Gastroesophageal sphincter (tissue), 3 donors: ENCODE results near the gene FGF14.

ENCODE experiments used
- EP300 ChIP-seq: sonication (generic); formaldehyde crosslinking; IDR thresholded peaks from one replicate; pipeline ENCODE4 v1.6.1; 2017; ENCODE audit warnings: antibody characterized with exemption, mild to moderate bottlenecking
- POLR2A ChIP-seq, 2 donors: fragments of 450-650 bp; IDR thresholded peaks; one replicate each; pipeline ENCODE4 v1.6.1; 2017; ENCODE audit warnings: antibody characterized with exemption in 2 of 2, mild to moderate bottlenecking in 2 of 2, moderate library complexity in 1 of 2
- POLR2AphosphoS5 ChIP-seq: sonication (generic); formaldehyde crosslinking; IDR thresholded peaks from one replicate; pipeline ENCODE4 v1.6.1; 2017; ENCODE audit warnings: antibody characterized with exemption
- TF ChIP-seq, protein P1 (sequence below), 4 experiments: fragments of 200-600 bp in 2 of 4; fragments of 450-650 bp in 2 of 4; sonication (generic) in 1 of 4; IDR thresholded peaks; one replicate each; pipeline ENCODE4 v1.5.1; 2017 to 2019; ENCODE audit warnings: antibody characterized with exemption in 4 of 4, mild to moderate bottlenecking in 2 of 4, moderate library complexity in 2 of 4

GRCh38 chr13:101942535-101943157, 459.2 kb downstream of the FGF14 start:
- TF ChIP-seq, protein P1, sequence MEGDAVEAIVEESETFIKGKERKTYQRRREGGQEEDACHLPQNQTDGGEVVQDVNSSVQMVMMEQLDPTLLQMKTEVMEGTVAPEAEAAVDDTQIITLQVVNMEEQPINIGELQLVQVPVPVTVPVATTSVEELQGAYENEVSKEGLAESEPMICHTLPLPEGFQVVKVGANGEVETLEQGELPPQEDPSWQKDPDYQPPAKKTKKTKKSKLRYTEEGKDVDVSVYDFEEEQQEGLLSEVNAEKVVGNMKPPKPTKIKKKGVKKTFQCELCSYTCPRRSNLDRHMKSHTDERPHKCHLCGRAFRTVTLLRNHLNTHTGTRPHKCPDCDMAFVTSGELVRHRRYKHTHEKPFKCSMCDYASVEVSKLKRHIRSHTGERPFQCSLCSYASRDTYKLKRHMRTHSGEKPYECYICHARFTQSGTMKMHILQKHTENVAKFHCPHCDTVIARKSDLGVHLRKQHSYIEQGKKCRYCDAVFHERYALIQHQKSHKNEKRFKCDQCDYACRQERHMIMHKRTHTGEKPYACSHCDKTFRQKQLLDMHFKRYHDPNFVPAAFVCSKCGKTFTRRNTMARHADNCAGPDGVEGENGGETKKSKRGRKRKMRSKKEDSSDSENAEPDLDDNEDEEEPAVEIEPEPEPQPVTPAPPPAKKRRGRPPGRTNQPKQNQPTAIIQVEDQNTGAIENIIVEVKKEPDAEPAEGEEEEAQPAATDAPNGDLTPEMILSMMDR (IDR thresholded peaks at IDR 0.05) = no peak
- TF ChIP-seq POLR2A (IDR thresholded peaks at IDR 0.05) = no peak
- no peak for TF ChIP-seq EP300
- TF ChIP-seq POLR2AphosphoS5 = no peak
